Smooth muscle cell (in vitro differentiated cells): Measurements from ENCODE around the gene ASXL1. TPM values are rescaled to one million over a fixed set of nuclear protein-coding genes. Genes with fewer than 3 reads are reported as not detected.
A peak's percentile ranks its signal among the peaks of the same experiment; 100 is the strongest.

Experiments
- DNase-seq: peaks from one replicate; lab custom pipeline; 2025; ENCODE audit not compliant: unreplicated experiment; lab: John Stamatoyannopoulos, UW
- H2AFZ ChIP-seq: fragments of 200-600 bp; sonication (generic); 2 replicates; pipeline ENCODE4 v1.6.0; 2016; ENCODE audit warnings: antibody characterized with exemption, low read depth, mild to moderate bottlenecking
- H3F3A ChIP-seq: fragments of 200-600 bp; sonication (generic); 2 replicates; pipeline ENCODE4 v1.6.0; 2017; ENCODE audit warnings: antibody characterized with exemption, low read depth
- H3K27ac ChIP-seq: fragments of 200-600 bp; sonication (generic); 2 replicates; pipeline ENCODE4 v1.5.1; 2016; ENCODE audit warnings: low read depth, mild to moderate bottlenecking
- H3K27me3 ChIP-seq: fragments of 200-600 bp; sonication (generic); 2 replicates; pipeline ENCODE4 v1.6.1; 2016; ENCODE audit warnings: low read depth, mild to moderate bottlenecking
- H3K36me3 ChIP-seq: fragments of 200-600 bp; sonication (generic); 2 replicates; pipeline ENCODE4 v1.5.1; 2016; ENCODE audit warnings: low read depth
- H3K4me1 ChIP-seq: fragments of 200-600 bp; sonication (generic); 2 replicates; pipeline ENCODE4 v1.5.1; 2016; ENCODE audit warnings: low read depth
- H3K4me2 ChIP-seq: fragments of 200-600 bp; sonication (generic); 2 replicates; pipeline ENCODE4 v1.6.0; 2016; ENCODE audit warnings: mild to moderate bottlenecking
- H3K4me3 ChIP-seq: fragments of 200-600 bp; sonication (generic); 2 replicates; pipeline ENCODE4 v1.5.1; 2016; ENCODE audit warnings: mild to moderate bottlenecking
- H3K79me2 ChIP-seq: fragments of 200-600 bp; sonication (generic); 2 replicates; pipeline ENCODE4 v1.6.0; 2016; ENCODE audit warnings: low read depth, mild to moderate bottlenecking
- H3K9ac ChIP-seq: fragments of 200-600 bp; sonication (generic); 2 replicates; pipeline ENCODE4 v1.6.0; 2016; ENCODE audit warnings: low read depth
- H3K9me3 ChIP-seq: fragments of 200-600 bp; sonication (generic); replicated peaks from 2 replicates; pipeline ENCODE4 v1.5.1; 2016; ENCODE audit warnings: low read depth
- H4K20me1 ChIP-seq: fragments of 200-600 bp; sonication (generic); 2 replicates; pipeline ENCODE4 v1.6.0; 2016; ENCODE audit warnings: low read depth
- WGBS: methylation state at CpG from one replicate; pipeline ENCODE4 v1.1.7; 2016; ENCODE audit warnings: low lambda C conversion rate; 5-methylcytosine and 5-hydroxymethylcytosine counted together
- polyA plus RNA-seq: library from polyadenylated mRNA; unstranded; fragments of >200 nt; fragmentation: Nextera tagmentation; extraction: Ambion mirVana; gene quantifications from 2 replicates; pipeline ENCODE4 v1.2.1, GENCODE V29; 2016
- total RNA-seq: library from RNA; depleted of rRNA; stranded (reverse); fragments of >200 nt; gene quantifications from 2 replicates; pipeline ENCODE4 v1.2.3, GENCODE V29; 2014
- TF ChIP-seq, protein P1 (sequence below): fragments of 200-600 bp; sonication (generic); IDR thresholded peaks from 2 replicates; pipeline ENCODE4 v1.5.1; 2017; ENCODE audit warnings: borderline replicate concordance, mild to moderate bottlenecking, antibody characterized with exemption; ENCODE audit not compliant: insufficient read depth, poor library complexity, severe bottlenecking

Gene ASXL1
- total and polyA plus RNA-seq, 2 experiments from 2014 or later, result 46.5 to 62.1 TPM

DNA sequence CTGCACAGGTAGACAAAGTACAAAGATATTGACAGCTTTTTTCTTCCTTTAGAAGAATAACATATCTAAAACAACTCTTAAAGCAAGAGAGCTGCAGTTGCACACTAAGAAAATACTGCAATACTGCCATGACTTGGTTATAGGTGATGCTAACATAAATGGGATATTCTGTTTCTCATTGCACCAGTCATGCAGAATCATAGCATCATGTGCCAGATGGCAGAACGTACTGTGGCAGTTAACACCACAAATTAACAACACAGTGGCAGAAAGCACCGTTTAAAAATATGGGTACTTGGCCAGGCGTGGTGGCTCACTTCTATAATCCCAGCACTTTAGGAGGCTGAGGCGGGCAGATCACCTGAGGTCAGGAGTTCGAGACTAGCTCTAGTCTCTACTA, 7.4 kb downstream of the ASXL1 start:
- H3K79me2 ChIP-seq, result peaks cover 100% of the 10 kb centered on the region
- no peaks in the 10 kb centered on the region for H3K9me3 ChIP-seq
- no peak overlapping the region for H3K27ac ChIP-seq
- H4K20me1 ChIP-seq, result peaks cover 100% of the 10 kb centered on the region
- H3K36me3 ChIP-seq, result no peaks in the 10 kb centered on the region
- WGBS, result 93% methylated on average over 5 of the region's 5 CpGs
- no peaks in the 10 kb centered on the region for H3K27me3 ChIP-seq
- DNase-seq, result no peak
- TF ChIP-seq, protein P1, sequence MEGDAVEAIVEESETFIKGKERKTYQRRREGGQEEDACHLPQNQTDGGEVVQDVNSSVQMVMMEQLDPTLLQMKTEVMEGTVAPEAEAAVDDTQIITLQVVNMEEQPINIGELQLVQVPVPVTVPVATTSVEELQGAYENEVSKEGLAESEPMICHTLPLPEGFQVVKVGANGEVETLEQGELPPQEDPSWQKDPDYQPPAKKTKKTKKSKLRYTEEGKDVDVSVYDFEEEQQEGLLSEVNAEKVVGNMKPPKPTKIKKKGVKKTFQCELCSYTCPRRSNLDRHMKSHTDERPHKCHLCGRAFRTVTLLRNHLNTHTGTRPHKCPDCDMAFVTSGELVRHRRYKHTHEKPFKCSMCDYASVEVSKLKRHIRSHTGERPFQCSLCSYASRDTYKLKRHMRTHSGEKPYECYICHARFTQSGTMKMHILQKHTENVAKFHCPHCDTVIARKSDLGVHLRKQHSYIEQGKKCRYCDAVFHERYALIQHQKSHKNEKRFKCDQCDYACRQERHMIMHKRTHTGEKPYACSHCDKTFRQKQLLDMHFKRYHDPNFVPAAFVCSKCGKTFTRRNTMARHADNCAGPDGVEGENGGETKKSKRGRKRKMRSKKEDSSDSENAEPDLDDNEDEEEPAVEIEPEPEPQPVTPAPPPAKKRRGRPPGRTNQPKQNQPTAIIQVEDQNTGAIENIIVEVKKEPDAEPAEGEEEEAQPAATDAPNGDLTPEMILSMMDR, result no peak
- H3K4me1 ChIP-seq, result peaks cover 21% of the 10 kb centered on the region
- H3K4me3 ChIP-seq, result no peak overlapping the region
- no peak overlapping the region for H2AFZ ChIP-seq
- no peak overlapping the region for H3K4me2 ChIP-seq
- no peak overlapping the region for H3K9ac ChIP-seq
- H3F3A ChIP-seq, result peaks cover 13% of the 10 kb centered on the region

GRCh38 chr20:32366380-32366779, 8.2 kb downstream of the ASXL1 start:
- Histone ChIP-seq H4K20me1 (peaks cover 100% of the 10 kb centered on the region), H3K27me3 (no peaks in the 10 kb centered on the region), H3K27ac (peak overlapping the region; percentile 50), H3F3A (peaks cover 13% of the 10 kb centered on the region), H3K4me1 (peaks cover 21% of the 10 kb centered on the region), H3K9me3 (no peaks in the 10 kb centered on the region), H3K4me2 (no peak overlapping the region), H3K36me3 (no peaks in the 10 kb centered on the region), H3K79me2 (peaks cover 100% of the 10 kb centered on the region), H3K9ac (no peak overlapping the region), H3K4me3 (no peak overlapping the region), H2AFZ (no peak overlapping the region)
- TF ChIP-seq, protein P1, result no peak
- 95% methylated on average over 2 of the region's 2 CpGs for whole genome bisulfite sequencing
- DNase-seq, result no peak

- Histone ChIP-seq H4K20me1 (peaks cover 100% of the 10 kb centered on the region), H3K9ac (no peak overlapping the region), H3K9me3 (no peaks in the 10 kb centered on the region), H3K79me2 (peaks cover 100% of the 10 kb centered on the region), H3K4me2 (peak overlapping the region; percentile 46), H3K27me3 (no peaks in the 10 kb centered on the region), H2AFZ (no peak overlapping the region), H3F3A (peaks cover 10% of the 10 kb centered on the region), H3K4me1 (peaks cover 21% of the 10 kb centered on the region), H3K36me3 (peaks cover 4% of the 10 kb centered on the region), H3K27ac (peak overlapping the region; percentile 50), H3K4me3 (no peak overlapping the region)
- DNase-seq, result no peak
- TF ChIP-seq, protein P1, result no peak
These were observed 10.2 kb downstream of the ASXL1 start for GRCh38 chr20:32368323-32368722.

DNA sequence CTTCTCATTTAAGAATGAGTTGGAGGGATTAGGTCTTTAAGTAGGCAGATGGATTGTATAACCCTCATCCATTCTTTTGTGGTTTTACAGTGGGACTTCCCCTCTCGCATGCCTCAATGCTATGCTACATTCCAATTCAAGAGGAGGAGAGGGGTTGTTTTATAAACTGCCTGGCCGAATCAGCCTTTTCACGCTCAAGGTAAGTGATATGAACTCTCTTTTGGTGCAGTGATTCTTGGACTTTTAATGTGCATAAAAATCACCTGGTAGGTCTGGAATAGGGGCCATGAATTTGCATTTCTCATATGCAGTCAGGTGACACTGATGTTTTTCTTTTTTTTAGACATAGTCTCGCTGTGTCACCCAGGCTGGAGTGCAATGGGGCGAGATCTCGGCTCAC, 10.8 kb downstream of the ASXL1 start:
- no peaks in the 10 kb centered on the region for H3K9me3 ChIP-seq
- H3K27me3 ChIP-seq, result no peaks in the 10 kb centered on the region
- H3K4me3 ChIP-seq, result no peak overlapping the region
- H3K36me3 ChIP-seq, result peaks cover 4% of the 10 kb centered on the region
- no peak overlapping the region for H3K9ac ChIP-seq
- peaks cover 7% of the 10 kb centered on the region for H3F3A ChIP-seq
- H3K4me1 ChIP-seq, result peaks cover 21% of the 10 kb centered on the region
- H2AFZ ChIP-seq, result no peak overlapping the region
- peak overlapping the region; percentile 46 for H3K4me2 ChIP-seq
- no peak for DNase-seq
- TF ChIP-seq, protein P1, result no peak
- WGBS, result 64% methylated on average over 6 of the region's 6 CpGs
- peaks cover 99% of the 10 kb centered on the region for H4K20me1 ChIP-seq
- peaks cover 99% of the 10 kb centered on the region for H3K79me2 ChIP-seq
- peak overlapping the region; percentile 50 for H3K27ac ChIP-seq
